Endothelial cell of umbilical vein (primary cell): ENCODE data around the gene MYEOV. TPM values are rescaled to one million over a fixed set of nuclear protein-coding genes. Genes with fewer than 3 reads are reported as not detected.

Source experiments
- BruUV-seq: library from RNA; stranded (reverse); fragments of 400-500 nt; replicated peaks from 2 replicates; lab custom pipeline; 2021; lab: Mats Ljungman, UMichigan
- CTCF ChIA-PET: fragments of 300-600, 350-600 bp; sonication (Branson Sonifier 250); formaldehyde crosslinking; loops from one replicate; lab custom pipeline; 2021; ENCODE audit warnings: antibody characterized with exemption, inconsistent platforms; lab: Charles Lee
- POLR2A ChIA-PET: fragments of 300-600, 350-600 bp; sonication (Branson Sonifier 250); formaldehyde crosslinking; loops from one replicate; lab custom pipeline; 2021; ENCODE audit warnings: antibody characterized with exemption, inconsistent platforms; lab: Charles Lee
- DNase-seq: peaks from one replicate; pipeline ENCODE4 v3.0.0-alpha.2; 2011; ENCODE audit warnings: low read depth, low spot score
- FAIRE-seq: peaks from 2 replicates; lab custom pipeline; 2011; peaks lifted over from hg19 to GRCh38; lab: Jason Lieb, UNC
- H2AFZ ChIP-seq: 2 replicates; pipeline ENCODE4 v1.6.0; 2012; ENCODE audit warnings: low read depth, low read length, control low read depth, inconsistent platforms
- H3K27ac ChIP-seq: 2 replicates; pipeline ENCODE4 v1.5.1; 2011; ENCODE audit warnings: low read depth, mild to moderate bottlenecking, control low read depth, low read length, moderate library complexity; ENCODE audit not compliant: insufficient read depth
- H3K27me3 ChIP-seq, 2 experiments: 2 replicates each; pipeline versions ENCODE4 v1.6.0 to v1.6.1; 2011; ENCODE audit warnings: low read length in 2 of 2, mixed read lengths in 1 of 2; ENCODE audit not compliant: control insufficient read depth in 2 of 2, insufficient read depth in 2 of 2
- H3K36me3 ChIP-seq, 2 experiments: 2 replicates in 1 of 2; 3 replicates in 1 of 2; pipeline ENCODE4 v1.5.1; 2011; ENCODE audit warnings: low read length in 2 of 2, mild to moderate bottlenecking in 1 of 2, moderate library complexity in 1 of 2; ENCODE audit not compliant: control insufficient read depth in 2 of 2, insufficient read depth in 2 of 2; ENCODE audit errors: extremely low read depth in 1 of 2
- H3K4me1 ChIP-seq: 3 replicates; pipeline ENCODE4 v1.5.1; 2011; ENCODE audit warnings: mild to moderate bottlenecking, low read length; ENCODE audit not compliant: control insufficient read depth, insufficient read depth; ENCODE audit errors: extremely low read depth
- H3K4me2 ChIP-seq: 2 replicates; pipeline ENCODE4 v1.6.1; 2011; ENCODE audit warnings: low read length, control low read depth, mixed read lengths; ENCODE audit not compliant: insufficient read depth
- H3K4me3 ChIP-seq, 3 experiments: fragments of 200-600 bp in 1 of 3; sonication (generic), shearing (Covaris generic) in 1 of 3; replicated peaks in 1 of 3; 2 replicates each; pipeline ENCODE4 v1.5.1; 2011 to 2016; ENCODE audit warnings: control low read depth in 3 of 3, low read length in 3 of 3, mild to moderate bottlenecking in 2 of 3, inconsistent platforms in 1 of 3, low read depth in 1 of 3, moderate library complexity in 1 of 3; ENCODE audit not compliant: insufficient read depth in 1 of 3
- H3K79me2 ChIP-seq: 2 replicates; pipeline ENCODE4 v1.6.0; 2012; ENCODE audit warnings: low read length, inconsistent platforms; ENCODE audit not compliant: control insufficient read depth, insufficient read depth
- H3K9ac ChIP-seq: replicated peaks from 2 replicates; pipeline ENCODE3; 2011; ENCODE audit warnings: low read length, control low read depth; ENCODE audit not compliant: insufficient read depth; ENCODE audit errors: extremely low read depth
- H3K9me1 ChIP-seq: replicated peaks from 3 replicates; pipeline ENCODE4 v1.6.0; 2011; ENCODE audit warnings: mild to moderate bottlenecking, low read length; ENCODE audit not compliant: control insufficient read depth, insufficient read depth; ENCODE audit errors: extremely low read depth
- H3K9me3 ChIP-seq: replicated peaks from 2 replicates; pipeline ENCODE4 v1.5.1; 2012; ENCODE audit warnings: low read length, inconsistent platforms; ENCODE audit not compliant: control insufficient read depth, insufficient read depth
- H4K20me1 ChIP-seq: replicated peaks from 2 replicates; pipeline ENCODE3; 2011; ENCODE audit warnings: mild to moderate bottlenecking, low read length; ENCODE audit not compliant: control insufficient read depth, insufficient read depth; ENCODE audit errors: extremely low read depth
- EZH2 ChIP-seq: IDR thresholded peaks from 2 replicates; pipeline ENCODE4 v1.6.1; 2012; ENCODE audit warnings: borderline replicate concordance, low read depth, mild to moderate bottlenecking, moderate library complexity, low read length, inconsistent platforms; ENCODE audit not compliant: severe bottlenecking
- FOS ChIP-seq: IDR thresholded peaks from 2 replicates; pipeline ENCODE4 v1.6.1; 2011; ENCODE audit warnings: mild to moderate bottlenecking, low read length, moderate library complexity, borderline replicate concordance; ENCODE audit not compliant: insufficient read depth
- GATA2 ChIP-seq: IDR thresholded peaks from 2 replicates; pipeline ENCODE4 v1.7.0; 2011; ENCODE audit warnings: low read depth, mild to moderate bottlenecking, moderate library complexity, mixed read lengths, low read length; ENCODE audit not compliant: insufficient read length, insufficient read depth
- JUN ChIP-seq: IDR thresholded peaks from 2 replicates; pipeline ENCODE4 v1.6.1; 2011; ENCODE audit warnings: borderline replicate concordance, low read depth; ENCODE audit not compliant: insufficient read length, insufficient read depth
- MYC ChIP-seq: IDR thresholded peaks from one replicate; pipeline ENCODE4 v1.6.1; 2011; ENCODE audit warnings: mild to moderate bottlenecking, low read depth, low read length
- POLR2A ChIP-seq: IDR thresholded peaks from 2 replicates; pipeline ENCODE4 v1.6.1; 2012; ENCODE audit warnings: low read depth, mild to moderate bottlenecking, control low read depth, low read length
- POLR2AphosphoS5 ChIP-seq: IDR thresholded peaks from 2 replicates; pipeline ENCODE4 v1.6.1; 2012; ENCODE audit warnings: low read depth, mild to moderate bottlenecking, control low read depth, low read length, moderate library complexity; ENCODE audit not compliant: insufficient read depth
- dilution Hi-C: fragments of 300-500 bp; cut with MboI; formaldehyde crosslinking; loops from one replicate; pipeline ENCODE4 v1.15.0; 2019; ENCODE audit warnings: low sequenced_read_pairs; ENCODE audit not compliant: extremely low pct_ligation_motif_present
- intact Hi-C: fragments of 100-400 bp; cut with micrococcal nuclease; formaldehyde crosslinking; loops from one replicate; pipeline ENCODE4 v1.10.0; 2022
- polyA plus RNA-seq, 4 experiments: library from polyadenylated mRNA; depleted of rRNA in 3 of 4; stranded (reverse) in 3 of 4; unstranded in 1 of 4; fragments of >200 nt; gene quantifications; 2 replicates each; pipeline versions ENCODE4 v1.2.1 to v1.2.3, GENCODE V29; 2011 to 2012; ENCODE audit warnings: missing spikeins in 1 of 4
- total RNA-seq: library from RNA; stranded (reverse); gene quantifications from 2 replicates; pipeline ENCODE4 v1.2.3, GENCODE V29; 2021
- TF ChIP-seq, protein P1 (sequence below), 2 donors: IDR thresholded peaks; 1 replicate in 1 of 2; 2 replicates in 1 of 2; pipeline ENCODE4 v1.5.1; 2011; ENCODE audit warnings: low read length in 2 of 2, mild to moderate bottlenecking in 2 of 2, moderate library complexity in 2 of 2, control low read depth in 1 of 2, inconsistent platforms in 1 of 2, low read depth in 1 of 2; ENCODE audit not compliant: insufficient read depth in 1 of 2; ENCODE audit errors: extremely low read depth in 1 of 2
- TF ChIP-seq, protein P2 (sequence below): IDR thresholded peaks from 2 replicates; pipeline ENCODE4 v1.6.1; 2011; ENCODE audit not compliant: insufficient read depth, insufficient read length

The MYEOV gene
- total and polyA plus RNA-seq, 2 donors (not counting 3 experiments of a cell fraction or from before 2014, with no cell fraction given): 3.8 to 14.4 TPM

- DNase-seq: no peak
- no peak overlapping the region for H3K4me3 ChIP-seq
- H3K9me1 ChIP-seq: no peaks in the 10 kb centered on the region
- no peaks in the 10 kb centered on the region for H3K36me3 ChIP-seq
- H3K9ac ChIP-seq: no peak overlapping the region
- H3K4me2 ChIP-seq: no peak overlapping the region
- CTCF ChIA-PET: interaction anchor here (1.6 kb wide), 1 partner anchor 10 kb away, joined by 4 read pairs; no protein-coding TSS in a partner anchor
- intact Hi-C loops (no loop called here), dilution Hi-C loops (no loop called here)
- H4K20me1 ChIP-seq: no peaks in the 10 kb centered on the region
- no peak overlapping the region for H3K27ac ChIP-seq
- H3K79me2 ChIP-seq: no peaks in the 10 kb centered on the region
- H2AFZ ChIP-seq: no peak overlapping the region
- POLR2A ChIA-PET: no interaction called here
- TF ChIP-seq JUN (no peak), EZH2 (no peak), POLR2AphosphoS5 (no peak), GATA2 (no peak), POLR2A (no peak), FOS (no peak), MYC (no peak)
- TF ChIP-seq, protein P1, sequence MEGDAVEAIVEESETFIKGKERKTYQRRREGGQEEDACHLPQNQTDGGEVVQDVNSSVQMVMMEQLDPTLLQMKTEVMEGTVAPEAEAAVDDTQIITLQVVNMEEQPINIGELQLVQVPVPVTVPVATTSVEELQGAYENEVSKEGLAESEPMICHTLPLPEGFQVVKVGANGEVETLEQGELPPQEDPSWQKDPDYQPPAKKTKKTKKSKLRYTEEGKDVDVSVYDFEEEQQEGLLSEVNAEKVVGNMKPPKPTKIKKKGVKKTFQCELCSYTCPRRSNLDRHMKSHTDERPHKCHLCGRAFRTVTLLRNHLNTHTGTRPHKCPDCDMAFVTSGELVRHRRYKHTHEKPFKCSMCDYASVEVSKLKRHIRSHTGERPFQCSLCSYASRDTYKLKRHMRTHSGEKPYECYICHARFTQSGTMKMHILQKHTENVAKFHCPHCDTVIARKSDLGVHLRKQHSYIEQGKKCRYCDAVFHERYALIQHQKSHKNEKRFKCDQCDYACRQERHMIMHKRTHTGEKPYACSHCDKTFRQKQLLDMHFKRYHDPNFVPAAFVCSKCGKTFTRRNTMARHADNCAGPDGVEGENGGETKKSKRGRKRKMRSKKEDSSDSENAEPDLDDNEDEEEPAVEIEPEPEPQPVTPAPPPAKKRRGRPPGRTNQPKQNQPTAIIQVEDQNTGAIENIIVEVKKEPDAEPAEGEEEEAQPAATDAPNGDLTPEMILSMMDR (IDR thresholded peaks at IDR 0.05; ENCODE audit: extremely low read depth in 1 of 2, insufficient read depth in 1 of 2, low read depth in 1 of 2, low read length in 2 of 2): no peak
- TF ChIP-seq, protein P2, sequence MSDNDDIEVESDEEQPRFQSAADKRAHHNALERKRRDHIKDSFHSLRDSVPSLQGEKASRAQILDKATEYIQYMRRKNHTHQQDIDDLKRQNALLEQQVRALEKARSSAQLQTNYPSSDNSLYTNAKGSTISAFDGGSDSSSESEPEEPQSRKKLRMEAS: no peak
- no peaks in the 10 kb centered on the region for H3K9me3 ChIP-seq
- H3K27me3 ChIP-seq: peaks cover 8 to 10% of the 10 kb centered on the region in 2 experiments
- no peaks in the 10 kb centered on the region for H3K4me1 ChIP-seq
- no peak for FAIRE-seq
- no TSS peak for BruUV-seq
Observed at GRCh38 chr11:69250186-69251056, 43.5 kb upstream of the MYEOV start.
